GM10248 (cell line): ENCODE data around the gene ERFL.
A peak's percentile ranks its signal among the peaks of the same experiment; 100 is the strongest.

Source experiments
- CTCF ChIA-PET: fragments of 300-600 bp; sonication (Branson Sonifier 250); formaldehyde crosslinking; extraction: SDS; loops from one replicate; lab custom pipeline; 2021; ENCODE audit warnings: antibody characterized with exemption; lab: Yijun Ruan, JAX
- POLR2A ChIA-PET: fragments of 350-650 bp; sonication (Branson Sonifier 250); formaldehyde crosslinking; extraction: SDS; loops from one replicate; lab custom pipeline; 2020; ENCODE audit warnings: antibody characterized with exemption; lab: Yijun Ruan, JAX
- DNase-seq: peaks from one replicate; pipeline ENCODE4 v3.0.0; 2012; ENCODE audit errors: extremely low spot score
- TF ChIP-seq, protein P1 (sequence below): IDR thresholded peaks from 2 replicates; pipeline ENCODE4 v1.5.1; 2012; ENCODE audit warnings: mild to moderate bottlenecking, low read depth; ENCODE audit errors: extremely low read depth, missing control alignments, control extremely low read depth

The ERFL gene

DNA sequence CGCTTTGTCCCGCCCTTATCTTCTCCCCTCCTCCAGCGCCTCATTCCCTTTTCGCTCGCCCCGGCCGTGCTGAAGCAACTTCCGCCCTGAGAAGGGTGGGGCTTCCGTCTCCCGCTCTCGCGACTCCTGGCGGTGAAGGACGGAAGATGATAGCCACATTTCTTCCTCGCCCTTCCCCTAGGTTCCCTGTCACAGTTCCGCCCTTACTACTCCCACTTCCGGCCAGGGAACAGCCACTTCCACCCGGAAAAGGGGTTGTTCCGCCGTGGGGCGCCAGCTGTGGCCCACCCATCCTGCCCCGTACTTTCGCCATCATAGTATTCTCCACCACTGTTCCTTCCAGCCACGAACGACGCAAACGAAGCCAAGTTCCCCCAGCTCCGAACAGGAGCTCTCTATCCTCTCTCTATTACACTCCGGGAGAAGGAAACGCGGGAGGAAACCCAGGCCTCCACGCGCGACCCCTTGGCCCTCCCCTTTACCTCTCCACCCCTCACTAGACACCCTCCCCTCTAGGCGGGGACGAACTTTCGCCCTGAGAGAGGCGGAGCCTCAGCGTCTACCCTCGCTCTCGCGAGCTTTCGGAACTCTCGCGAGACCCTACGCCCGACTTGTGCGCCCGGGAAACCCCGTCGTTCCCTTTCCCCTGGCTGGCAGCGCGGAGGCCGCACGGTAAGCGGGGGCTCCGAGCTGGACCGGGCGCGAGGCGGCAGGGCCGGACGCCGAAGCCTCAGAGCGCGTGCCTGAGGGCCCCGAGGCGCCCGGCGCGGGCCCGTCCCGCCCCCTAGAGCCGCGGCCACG lies 68.4 kb downstream of the ERFL start, which contains the start of gene RPS19:
Gene RPS19, plus strand, starts transcription at position 638 of the 801 bp plus-strand sequence. CDS start 520 bp downstream, outside the sequence.
- DNase-seq, result peak; percentile 97
- TF ChIP-seq, protein P1, sequence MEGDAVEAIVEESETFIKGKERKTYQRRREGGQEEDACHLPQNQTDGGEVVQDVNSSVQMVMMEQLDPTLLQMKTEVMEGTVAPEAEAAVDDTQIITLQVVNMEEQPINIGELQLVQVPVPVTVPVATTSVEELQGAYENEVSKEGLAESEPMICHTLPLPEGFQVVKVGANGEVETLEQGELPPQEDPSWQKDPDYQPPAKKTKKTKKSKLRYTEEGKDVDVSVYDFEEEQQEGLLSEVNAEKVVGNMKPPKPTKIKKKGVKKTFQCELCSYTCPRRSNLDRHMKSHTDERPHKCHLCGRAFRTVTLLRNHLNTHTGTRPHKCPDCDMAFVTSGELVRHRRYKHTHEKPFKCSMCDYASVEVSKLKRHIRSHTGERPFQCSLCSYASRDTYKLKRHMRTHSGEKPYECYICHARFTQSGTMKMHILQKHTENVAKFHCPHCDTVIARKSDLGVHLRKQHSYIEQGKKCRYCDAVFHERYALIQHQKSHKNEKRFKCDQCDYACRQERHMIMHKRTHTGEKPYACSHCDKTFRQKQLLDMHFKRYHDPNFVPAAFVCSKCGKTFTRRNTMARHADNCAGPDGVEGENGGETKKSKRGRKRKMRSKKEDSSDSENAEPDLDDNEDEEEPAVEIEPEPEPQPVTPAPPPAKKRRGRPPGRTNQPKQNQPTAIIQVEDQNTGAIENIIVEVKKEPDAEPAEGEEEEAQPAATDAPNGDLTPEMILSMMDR, result peak; percentile 30
- CTCF ChIA-PET, result interaction anchor here (0.7 to 3.7 kb wide), 18 partner anchors 9 to 296 kb away, joined by 3 to 31 read pairs (median 4); no protein-coding TSS in a partner anchor
- POLR2A ChIA-PET, result interaction anchor here (0.6 to 2.5 kb wide), 12 partner anchors 9 to 1105 kb away, joined by 3 to 31 read pairs (median 4); partner anchors contain the start of gene RABAC1

DNA sequence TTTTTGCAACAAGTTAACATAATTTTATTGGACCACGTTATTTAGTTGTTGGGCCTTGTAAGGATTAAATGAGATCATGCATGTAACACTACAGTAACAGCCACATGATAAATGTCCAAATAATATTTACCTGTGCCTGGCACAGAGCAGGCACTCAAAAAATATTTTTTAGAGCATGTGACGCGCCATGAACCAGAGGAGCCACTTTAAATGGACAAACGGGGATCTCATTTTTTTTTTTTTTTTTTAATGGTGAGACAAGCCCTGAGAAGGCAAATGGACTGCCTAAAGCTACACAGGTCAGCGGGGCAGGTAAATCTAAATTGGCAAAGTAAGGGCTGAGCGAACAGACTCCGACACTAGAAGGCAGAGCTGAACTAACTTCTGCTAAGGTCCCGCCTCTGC lies 69.0 kb downstream of the ERFL start:
- no peak for DNase-seq
- CTCF ChIA-PET, result interaction anchor here (1.1 to 3.7 kb wide), 16 partner anchors 9 to 296 kb away, joined by 3 to 31 read pairs (median 4); no protein-coding TSS in a partner anchor
- TF ChIP-seq, protein P1, result peak; percentile 25
- POLR2A ChIA-PET, result interaction anchor here (0.6 to 2.5 kb wide), 8 partner anchors 10 to 1104 kb away, joined by 3 to 31 read pairs (median 4); partner anchors contain the start of gene RABAC1
